DMS79 treated with DMSO at 0.1 percent for 48 hours (cell line): ENCODE data around the gene DLGAP1.
A peak's percentile ranks its signal among the peaks of the same experiment; 100 is the strongest.

Experiments used
- DNase-seq: peaks from one replicate; lab custom pipeline; 2025; lab: John Stamatoyannopoulos, UW

Gene DLGAP1

DNA sequence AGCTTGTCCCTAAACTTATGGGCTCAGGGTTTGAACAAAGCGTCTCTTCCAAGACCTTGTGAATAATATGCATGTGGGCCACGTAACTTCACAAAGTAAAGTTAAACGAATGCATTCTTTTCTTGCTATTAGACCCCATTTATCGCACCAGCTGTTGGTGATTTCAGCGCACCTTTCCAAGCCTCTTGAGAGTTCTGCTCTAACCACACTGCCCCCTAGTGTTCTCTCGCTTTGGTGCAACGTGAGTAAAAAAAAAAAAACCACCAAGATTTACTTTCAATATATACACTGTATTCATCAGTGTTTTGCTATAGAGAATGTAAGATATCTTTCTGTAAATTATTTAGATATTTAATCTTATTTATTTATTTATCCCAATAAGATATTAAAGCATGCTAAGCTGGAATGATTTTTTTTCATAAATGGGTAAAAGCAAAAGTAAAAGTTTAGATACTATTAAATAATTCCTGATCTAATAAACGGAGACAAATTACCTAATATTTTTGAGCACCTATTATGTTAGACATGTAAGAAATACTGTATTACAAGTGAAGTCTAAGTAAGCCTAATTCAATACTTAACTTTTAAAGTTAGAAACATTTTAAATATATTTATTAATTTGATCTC lies 459.5 kb downstream of the DLGAP1 start:
- DNase-seq = peak; percentile 85

DNA sequence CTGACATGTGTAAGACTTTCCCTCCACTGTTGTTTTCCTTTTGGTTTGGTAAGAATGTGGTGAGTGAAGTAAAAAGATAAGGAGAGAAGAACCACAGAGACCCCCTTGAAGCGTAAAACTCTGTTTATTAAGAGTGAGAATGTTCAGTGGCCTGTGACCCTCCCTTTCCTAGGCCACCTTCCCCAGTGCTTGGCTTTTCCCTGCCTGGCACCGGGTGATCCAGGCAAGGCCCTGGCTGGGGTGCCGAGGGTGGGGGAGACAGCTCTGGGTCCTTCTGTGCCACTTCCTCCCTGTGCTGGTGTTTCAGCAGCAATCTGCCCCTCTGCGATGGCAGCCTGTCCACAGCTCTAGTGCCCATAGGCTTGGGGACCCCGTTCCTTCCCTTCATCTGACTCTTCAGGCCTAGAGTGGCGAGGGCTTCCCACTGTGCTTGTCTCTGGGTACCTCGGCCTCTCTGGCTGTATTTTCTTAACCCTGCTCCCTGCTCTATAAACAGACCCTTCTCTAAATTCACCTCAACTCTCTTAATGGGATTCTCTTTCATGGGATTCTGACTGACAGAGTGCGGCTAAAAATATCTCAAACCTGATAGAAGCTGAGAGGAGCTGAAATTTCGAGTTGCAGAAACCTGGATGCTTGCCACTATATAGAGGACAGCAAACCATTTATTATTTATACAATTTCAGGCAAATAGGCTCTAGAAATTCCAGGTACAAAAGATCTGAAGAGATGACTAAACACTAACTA lies 461.0 kb downstream of the DLGAP1 start:
- DNase-seq = peak; percentile 92

DNA sequence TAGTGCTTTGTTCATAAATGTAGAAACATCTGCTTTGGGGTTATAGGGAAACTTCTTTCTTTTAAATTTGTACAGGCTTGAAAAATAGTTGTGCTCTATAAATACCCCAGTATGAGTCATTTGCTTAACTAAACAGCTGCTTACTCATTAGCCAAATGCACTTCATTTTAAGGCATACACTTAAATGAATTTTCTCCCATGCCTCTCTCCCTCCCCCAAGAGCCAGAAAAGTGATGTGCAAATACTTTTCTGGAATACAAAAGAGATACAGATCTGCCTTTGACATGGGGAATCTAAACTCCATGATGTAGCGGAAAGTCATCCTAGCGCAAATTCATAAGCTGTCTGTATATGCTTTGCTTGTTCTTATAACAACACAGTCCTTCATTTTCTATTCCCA lies 469.4 kb downstream of the DLGAP1 start:
- DNase-seq = no peak

DNA sequence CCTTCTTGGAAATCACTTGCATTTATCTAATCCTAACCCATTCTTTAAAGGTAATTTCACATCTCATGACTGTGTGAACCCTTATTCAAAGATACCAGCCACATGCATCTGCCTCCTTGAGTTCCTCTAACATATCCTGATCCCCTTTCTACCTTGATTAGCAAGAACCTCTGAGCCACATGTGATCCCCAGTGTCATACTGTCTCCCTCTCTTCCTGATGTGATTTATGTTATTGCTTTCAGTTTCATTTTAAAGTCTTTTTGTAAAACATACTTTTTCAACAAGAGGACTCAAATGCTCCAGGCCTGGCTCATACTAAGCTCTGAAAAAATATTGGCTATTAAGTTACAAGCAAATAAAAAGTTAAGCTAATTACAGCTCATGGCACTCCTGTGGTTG lies 470.1 kb downstream of the DLGAP1 start:
- peak; percentile 18 for DNase-seq

GRCh38 chr18:3984163-3984757 lies 470.8 kb downstream of the DLGAP1 start:
- DNase-seq = peak; percentile 41

DNA sequence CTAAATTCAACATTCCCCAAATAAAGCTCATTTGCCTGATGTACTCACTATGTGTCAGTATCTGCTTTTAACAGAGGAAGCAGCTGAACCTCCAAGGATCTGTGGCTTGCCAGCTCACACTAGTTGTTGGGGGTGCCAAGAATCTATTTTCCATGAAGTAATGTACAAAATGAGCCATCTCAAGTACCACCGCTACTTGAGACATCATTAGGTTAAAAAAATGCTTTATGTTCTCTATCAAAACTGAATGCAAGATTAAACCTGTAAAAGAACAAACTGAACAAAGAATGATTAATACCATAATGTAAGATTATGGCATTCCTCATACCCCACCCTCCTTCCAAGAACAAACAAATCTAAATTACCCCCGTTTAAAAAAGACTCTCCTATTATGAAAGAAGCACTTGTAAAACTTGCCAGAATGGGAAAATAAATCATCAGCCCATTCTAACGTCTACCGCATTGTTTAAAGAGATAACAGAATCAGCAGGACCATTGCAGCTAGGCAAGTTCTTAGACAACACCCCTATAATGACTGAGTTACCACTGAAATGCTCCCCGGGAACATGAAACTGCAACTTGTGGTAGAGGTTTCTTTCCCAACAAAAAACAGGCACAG lies 471.6 kb downstream of the DLGAP1 start:
- DNase-seq = peak; percentile 91

DNA sequence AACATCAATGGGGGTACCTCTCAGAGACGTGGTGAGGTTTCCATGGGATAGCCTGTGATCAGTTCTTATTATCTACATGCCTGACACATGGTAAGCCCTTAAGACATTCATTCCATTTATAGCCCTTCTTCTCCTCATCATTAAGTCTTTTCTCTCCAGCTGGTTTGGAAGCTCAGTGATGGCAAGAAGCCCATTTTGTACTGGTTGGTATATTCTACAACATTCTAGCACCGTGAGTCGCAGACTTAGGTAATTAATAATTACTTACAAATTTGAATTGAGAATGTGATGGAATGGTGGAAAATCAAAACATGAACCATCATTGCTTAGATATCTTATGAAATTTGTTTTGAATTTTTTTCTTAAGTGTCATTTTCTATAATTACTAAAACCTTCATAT lies 472.6 kb downstream of the DLGAP1 start:
- no peak for DNase-seq

GRCh38 chr18:3979024-3979423 lies 476.1 kb downstream of the DLGAP1 start:
- DNase-seq = no peak

GRCh38 chr18:3973191-3973850 lies 481.8 kb downstream of the DLGAP1 start:
- no peak for DNase-seq

GRCh38 chr18:3972291-3972930 lies 482.7 kb downstream of the DLGAP1 start:
- DNase-seq = no peak

- no peak for DNase-seq
These were observed 484.2 kb downstream of the DLGAP1 start for GRCh38 chr18:3970929-3971328.

GRCh38 chr18:3967359-3968180 lies 487.5 kb downstream of the DLGAP1 start:
- DNase-seq = no peak

- DNase-seq = peak; percentile 19
These were observed 488.3 kb downstream of the DLGAP1 start for GRCh38 chr18:3966642-3967358.

DNA sequence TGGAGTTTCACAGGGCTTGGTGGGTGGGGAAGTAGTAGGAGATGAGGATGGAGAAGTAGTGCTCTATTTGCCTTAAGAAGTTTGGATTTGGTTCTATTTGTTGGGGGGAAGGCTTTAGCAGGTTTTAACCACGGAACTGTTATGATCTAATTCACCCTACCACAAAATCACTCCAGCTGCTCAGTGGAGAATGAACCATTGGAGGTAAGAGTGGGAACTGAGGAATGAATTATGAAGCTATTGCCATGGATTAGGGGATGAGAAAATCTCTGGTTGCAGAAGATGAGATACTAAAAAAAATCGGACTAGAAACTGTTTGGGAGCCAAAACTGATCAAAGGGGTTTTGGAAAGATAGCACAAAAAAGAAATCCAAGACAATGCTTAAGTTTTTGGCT lies 488.9 kb downstream of the DLGAP1 start:
- DNase-seq = no peak

DNA sequence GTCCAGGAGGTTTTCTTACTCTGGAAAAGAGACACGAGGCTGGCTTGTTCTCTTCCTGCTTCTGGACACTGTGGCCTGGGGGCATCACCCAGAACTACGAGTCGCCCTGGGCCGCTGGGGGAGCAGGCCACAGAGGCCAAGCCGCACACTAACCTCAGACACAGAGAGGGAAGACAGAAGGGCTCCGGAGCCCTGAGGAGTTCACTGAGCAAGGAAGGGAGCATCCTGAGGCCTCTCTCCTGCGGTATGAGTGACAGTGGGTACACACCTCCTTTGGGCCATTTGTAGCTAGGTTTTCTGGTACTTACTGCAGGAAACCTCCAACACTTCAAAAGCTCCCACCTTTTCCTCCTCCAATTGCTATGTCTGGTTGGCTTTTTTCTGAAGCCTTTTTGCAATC lies 494.1 kb downstream of the DLGAP1 start:
- no peak for DNase-seq

DNA sequence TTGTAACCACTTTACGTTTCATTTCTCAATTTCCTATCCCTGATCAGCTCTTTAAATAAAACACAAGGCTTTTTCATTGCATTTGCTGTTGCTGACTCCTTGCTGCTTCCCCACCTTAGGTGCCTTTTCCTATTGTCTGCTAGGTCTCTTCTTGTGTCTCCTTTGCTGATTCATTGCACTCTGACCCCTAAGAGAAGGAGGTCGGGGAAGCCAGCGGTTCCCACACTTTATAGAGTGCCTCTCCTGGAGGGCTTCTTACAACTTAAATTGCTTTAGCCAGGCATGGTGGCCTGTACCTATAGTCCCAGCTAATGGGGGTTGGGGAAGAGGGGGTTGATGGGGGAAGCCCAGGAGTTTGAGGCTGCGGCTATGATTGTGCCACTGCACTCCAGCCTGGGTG lies 495.0 kb downstream of the DLGAP1 start:
- DNase-seq = no peak

- no peak for DNase-seq
These were observed 503.1 kb downstream of the DLGAP1 start for GRCh38 chr18:3952031-3952430.

- no peak for DNase-seq
These were observed 504.3 kb downstream of the DLGAP1 start for GRCh38 chr18:3950668-3951404.

- no peak for DNase-seq
These were observed 506.1 kb downstream of the DLGAP1 start for GRCh38 chr18:3948958-3949357.

DNA sequence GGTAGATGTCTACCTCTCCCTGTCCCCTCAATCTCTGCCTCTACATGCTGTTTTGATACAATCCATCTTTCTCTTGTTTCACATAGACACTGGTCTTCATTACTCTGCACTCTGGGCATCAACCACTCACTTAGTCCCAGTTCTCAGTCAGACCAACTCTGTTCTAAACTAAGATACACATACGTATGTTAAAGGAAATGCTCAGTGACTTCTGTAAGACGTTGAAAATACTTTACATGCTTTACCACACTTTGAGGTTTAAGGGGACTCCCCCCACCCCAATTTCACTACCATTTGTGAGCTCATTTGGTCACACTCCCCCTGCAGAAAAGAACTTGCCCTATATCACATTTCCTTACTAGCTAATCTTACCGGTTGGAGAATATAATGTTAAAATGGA lies 507.7 kb downstream of the DLGAP1 start:
- no peak for DNase-seq
